Endothelial cell of umbilical vein (primary cell): Measurements from ENCODE around the gene KDM5C. TPM values are rescaled to one million over a fixed set of nuclear protein-coding genes. Genes with fewer than 3 reads are reported as not detected.

Source experiments
- BruUV-seq: library from RNA; stranded (reverse); fragments of 400-500 nt; replicated peaks from 2 replicates; lab custom pipeline; 2021; lab: Mats Ljungman, UMichigan
- CTCF ChIA-PET: fragments of 300-600, 350-600 bp; sonication (Branson Sonifier 250); formaldehyde crosslinking; loops from one replicate; lab custom pipeline; 2021; ENCODE audit warnings: antibody characterized with exemption, inconsistent platforms; lab: Charles Lee
- POLR2A ChIA-PET: fragments of 300-600, 350-600 bp; sonication (Branson Sonifier 250); formaldehyde crosslinking; loops from one replicate; lab custom pipeline; 2021; ENCODE audit warnings: antibody characterized with exemption, inconsistent platforms; lab: Charles Lee
- DNase-seq: peaks from one replicate; pipeline ENCODE4 v3.0.0-alpha.2; 2011; ENCODE audit warnings: low read depth, low spot score
- FAIRE-seq: peaks from 2 replicates; lab custom pipeline; 2011; peaks lifted over from hg19 to GRCh38; lab: Jason Lieb, UNC
- H2AFZ ChIP-seq: 2 replicates; pipeline ENCODE4 v1.6.0; 2012; ENCODE audit warnings: low read depth, low read length, control low read depth, inconsistent platforms
- H3K27ac ChIP-seq: 2 replicates; pipeline ENCODE4 v1.5.1; 2011; ENCODE audit warnings: low read depth, mild to moderate bottlenecking, control low read depth, low read length, moderate library complexity; ENCODE audit not compliant: insufficient read depth
- H3K27me3 ChIP-seq, 2 experiments: 2 replicates each; pipeline versions ENCODE4 v1.6.0 to v1.6.1; 2011; ENCODE audit warnings: low read length in 2 of 2, mixed read lengths in 1 of 2; ENCODE audit not compliant: control insufficient read depth in 2 of 2, insufficient read depth in 2 of 2
- H3K36me3 ChIP-seq, 2 experiments: 2 replicates in 1 of 2; 3 replicates in 1 of 2; pipeline ENCODE4 v1.5.1; 2011; ENCODE audit warnings: low read length in 2 of 2, mild to moderate bottlenecking in 1 of 2, moderate library complexity in 1 of 2; ENCODE audit not compliant: control insufficient read depth in 2 of 2, insufficient read depth in 2 of 2; ENCODE audit errors: extremely low read depth in 1 of 2
- H3K4me1 ChIP-seq: 3 replicates; pipeline ENCODE4 v1.5.1; 2011; ENCODE audit warnings: mild to moderate bottlenecking, low read length; ENCODE audit not compliant: control insufficient read depth, insufficient read depth; ENCODE audit errors: extremely low read depth
- H3K4me2 ChIP-seq: 2 replicates; pipeline ENCODE4 v1.6.1; 2011; ENCODE audit warnings: low read length, control low read depth, mixed read lengths; ENCODE audit not compliant: insufficient read depth
- H3K4me3 ChIP-seq, 3 experiments: fragments of 200-600 bp in 1 of 3; sonication (generic), shearing (Covaris generic) in 1 of 3; replicated peaks in 1 of 3; 2 replicates each; pipeline ENCODE4 v1.5.1; 2011 to 2016; ENCODE audit warnings: control low read depth in 3 of 3, low read length in 3 of 3, mild to moderate bottlenecking in 2 of 3, inconsistent platforms in 1 of 3, low read depth in 1 of 3, moderate library complexity in 1 of 3; ENCODE audit not compliant: insufficient read depth in 1 of 3
- H3K79me2 ChIP-seq: 2 replicates; pipeline ENCODE4 v1.6.0; 2012; ENCODE audit warnings: low read length, inconsistent platforms; ENCODE audit not compliant: control insufficient read depth, insufficient read depth
- H3K9ac ChIP-seq: replicated peaks from 2 replicates; pipeline ENCODE3; 2011; ENCODE audit warnings: low read length, control low read depth; ENCODE audit not compliant: insufficient read depth; ENCODE audit errors: extremely low read depth
- H3K9me1 ChIP-seq: replicated peaks from 3 replicates; pipeline ENCODE4 v1.6.0; 2011; ENCODE audit warnings: mild to moderate bottlenecking, low read length; ENCODE audit not compliant: control insufficient read depth, insufficient read depth; ENCODE audit errors: extremely low read depth
- H3K9me3 ChIP-seq: replicated peaks from 2 replicates; pipeline ENCODE4 v1.5.1; 2012; ENCODE audit warnings: low read length, inconsistent platforms; ENCODE audit not compliant: control insufficient read depth, insufficient read depth
- H4K20me1 ChIP-seq: replicated peaks from 2 replicates; pipeline ENCODE3; 2011; ENCODE audit warnings: mild to moderate bottlenecking, low read length; ENCODE audit not compliant: control insufficient read depth, insufficient read depth; ENCODE audit errors: extremely low read depth
- CTCF ChIP-seq, 2 donors: IDR thresholded peaks; 1 replicate in 1 of 2; 2 replicates in 1 of 2; pipeline ENCODE4 v1.5.1; 2011; ENCODE audit warnings: low read length in 2 of 2, mild to moderate bottlenecking in 2 of 2, moderate library complexity in 2 of 2, control low read depth in 1 of 2, inconsistent platforms in 1 of 2, low read depth in 1 of 2; ENCODE audit not compliant: insufficient read depth in 1 of 2; ENCODE audit errors: extremely low read depth in 1 of 2
- EZH2 ChIP-seq: IDR thresholded peaks from 2 replicates; pipeline ENCODE4 v1.6.1; 2012; ENCODE audit warnings: borderline replicate concordance, low read depth, mild to moderate bottlenecking, moderate library complexity, low read length, inconsistent platforms; ENCODE audit not compliant: severe bottlenecking
- FOS ChIP-seq: IDR thresholded peaks from 2 replicates; pipeline ENCODE4 v1.6.1; 2011; ENCODE audit warnings: mild to moderate bottlenecking, low read length, moderate library complexity, borderline replicate concordance; ENCODE audit not compliant: insufficient read depth
- GATA2 ChIP-seq: IDR thresholded peaks from 2 replicates; pipeline ENCODE4 v1.7.0; 2011; ENCODE audit warnings: low read depth, mild to moderate bottlenecking, moderate library complexity, mixed read lengths, low read length; ENCODE audit not compliant: insufficient read length, insufficient read depth
- JUN ChIP-seq: IDR thresholded peaks from 2 replicates; pipeline ENCODE4 v1.6.1; 2011; ENCODE audit warnings: borderline replicate concordance, low read depth; ENCODE audit not compliant: insufficient read length, insufficient read depth
- MAX ChIP-seq: IDR thresholded peaks from 2 replicates; pipeline ENCODE4 v1.6.1; 2011; ENCODE audit not compliant: insufficient read depth, insufficient read length
- MYC ChIP-seq: IDR thresholded peaks from one replicate; pipeline ENCODE4 v1.6.1; 2011; ENCODE audit warnings: mild to moderate bottlenecking, low read depth, low read length
- POLR2A ChIP-seq: IDR thresholded peaks from 2 replicates; pipeline ENCODE4 v1.6.1; 2012; ENCODE audit warnings: low read depth, mild to moderate bottlenecking, control low read depth, low read length
- POLR2AphosphoS5 ChIP-seq: IDR thresholded peaks from 2 replicates; pipeline ENCODE4 v1.6.1; 2012; ENCODE audit warnings: low read depth, mild to moderate bottlenecking, control low read depth, low read length, moderate library complexity; ENCODE audit not compliant: insufficient read depth
- dilution Hi-C: fragments of 300-500 bp; cut with MboI; formaldehyde crosslinking; loops from one replicate; pipeline ENCODE4 v1.15.0; 2019; ENCODE audit warnings: low sequenced_read_pairs; ENCODE audit not compliant: extremely low pct_ligation_motif_present
- intact Hi-C: fragments of 100-400 bp; cut with micrococcal nuclease; formaldehyde crosslinking; loops from one replicate; pipeline ENCODE4 v1.10.0; 2022
- polyA plus RNA-seq, 4 experiments: library from polyadenylated mRNA; depleted of rRNA in 3 of 4; stranded (reverse) in 3 of 4; unstranded in 1 of 4; fragments of >200 nt; gene quantifications; 2 replicates each; pipeline versions ENCODE4 v1.2.1 to v1.2.3, GENCODE V29; 2011 to 2012; ENCODE audit warnings: missing spikeins in 1 of 4
- total RNA-seq: library from RNA; stranded (reverse); gene quantifications from 2 replicates; pipeline ENCODE4 v1.2.3, GENCODE V29; 2021

The KDM5C gene
- total and polyA plus RNA-seq, 2 donors (not counting 3 experiments of a cell fraction or from before 2014, with no cell fraction given) = 44.7 to 78.7 TPM

GRCh38 chrX:53237056-53237455 lies 12.0 kb upstream of the KDM5C start:
- no peak overlapping the region for H3K4me3 ChIP-seq
- TF ChIP-seq GATA2 (no peak), FOS (no peak), CTCF (IDR thresholded peaks at IDR 0.05; ENCODE audit: extremely low read depth in 1 of 2, insufficient read depth in 1 of 2, low read depth in 1 of 2, low read length in 2 of 2) (no peak), MAX (no peak), JUN (no peak), MYC (no peak), POLR2AphosphoS5 (no peak), POLR2A (no peak), EZH2 (no peak)
- intact Hi-C loops (no loop called here), dilution Hi-C loops (no loop called here)
- no peaks in the 10 kb centered on the region for H4K20me1 ChIP-seq
- no peaks in the 10 kb centered on the region for H3K4me1 ChIP-seq
- no peak overlapping the region for H3K9ac ChIP-seq
- no TSS peak for BruUV-seq
- H3K9me3 ChIP-seq = no peaks in the 10 kb centered on the region
- POLR2A ChIA-PET = no interaction called here
- H3K79me2 ChIP-seq = no peaks in the 10 kb centered on the region
- H3K4me2 ChIP-seq = no peak overlapping the region
- H3K27me3 ChIP-seq = no peaks in the 10 kb centered on the region
- DNase-seq (no peak), FAIRE-seq (no peak)
- CTCF ChIA-PET = no interaction called here
- H3K27ac ChIP-seq = no peak overlapping the region
- no peaks in the 10 kb centered on the region for H3K9me1 ChIP-seq
- peaks cover 0 to 2% of the 10 kb centered on the region in 2 experiments for H3K36me3 ChIP-seq
- no peak overlapping the region for H2AFZ ChIP-seq
